Hematopoietic multipotent progenitor cell treated with erythropoietin and hydrocortisone succinate and interleukin-3 and kit ligand, for 15 days (in vitro differentiated cells): ENCODE data around the gene SLC39A2.
"Not testable (repeated sequence)": the region's sequence is repeated elsewhere in the genome, so short reads cannot be mapped to it uniquely, and the experiment has no call there.

Experiments used
- DNase-seq: peaks from one replicate; pipeline ENCODE4 v3.0.0-alpha.2; 2015; ENCODE audit warnings: low spot score

Gene SLC39A2

GRCh38 chr14:20998674-20999366 lies at the start of gene SLC39A2:
Gene SLC39A2 (plus strand): TSS chr14:20999293. CDS start chr14:20999447, 154 bp downstream.
- no peak for DNase-seq

- not testable (repeated sequence) for DNase-seq
Observed at GRCh38 chr14:20954736-20955537, 44.2 kb upstream of the SLC39A2 start, which contains the start of gene RNASE2. Gene RNASE2 (plus strand): TSS chr14:20955487. CDS start chr14:20955772, 285 bp downstream.

- DNase-seq = not testable (repeated sequence)
Observed at GRCh38 chr14:20955538-20955873, 43.6 kb upstream of the SLC39A2 start.

- no peak for DNase-seq
Observed at GRCh38 chr14:20956376-20956976, 42.6 kb upstream of the SLC39A2 start.

- not testable (repeated sequence) for DNase-seq
Observed at GRCh38 chr14:20958946-20959345, 40.1 kb upstream of the SLC39A2 start.

GRCh38 chr14:20969336-20969735 lies 29.8 kb upstream of the SLC39A2 start:
- DNase-seq = no peak

GRCh38 chr14:20970647-20970982 lies 28.5 kb upstream of the SLC39A2 start:
- no peak for DNase-seq

- DNase-seq = peak; percentile 78
Observed at GRCh38 chr14:20970983-20971704, 27.9 kb upstream of the SLC39A2 start.

- DNase-seq = no peak
Observed at GRCh38 chr14:20971705-20972021, 27.4 kb upstream of the SLC39A2 start.

- DNase-seq = no peak
Observed at GRCh38 chr14:20973501-20973900, 25.6 kb upstream of the SLC39A2 start.

GRCh38 chr14:20976291-20976690 lies 22.8 kb upstream of the SLC39A2 start:
- DNase-seq = no peak

- DNase-seq = no peak
Observed at GRCh38 chr14:20978687-20979086, 20.4 kb upstream of the SLC39A2 start.

GRCh38 chr14:20980906-20981305 lies 18.2 kb upstream of the SLC39A2 start:
- no peak for DNase-seq

GRCh38 chr14:20982646-20983369 lies 16.3 kb upstream of the SLC39A2 start:
- DNase-seq = no peak

GRCh38 chr14:20985650-20986049 lies 13.4 kb upstream of the SLC39A2 start:
- DNase-seq = not testable (repeated sequence)

GRCh38 chr14:20986811-20987210 lies 12.3 kb upstream of the SLC39A2 start:
- no peak for DNase-seq

GRCh38 chr14:20988717-20989470 lies 10.2 kb upstream of the SLC39A2 start:
- DNase-seq = no peak

GRCh38 chr14:20989471-20989786 lies 9.7 kb upstream of the SLC39A2 start:
- no peak for DNase-seq

- peak; percentile 84 for DNase-seq
Observed at GRCh38 chr14:20989787-20990600, 9.1 kb upstream of the SLC39A2 start, which contains the start of gene METTL17. Gene METTL17 (plus strand): TSS chr14:20989980. CDS start chr14:20990003, 23 bp downstream.

- DNase-seq = no peak
Observed at GRCh38 chr14:20996521-20996920, 2.6 kb upstream of the SLC39A2 start.
